Heart left ventricle (tissue), 13 donors: ENCODE data around the gene PPM1F.

Experiments used
- CTCF ChIP-seq, 12 donors: fragments of 200-600 bp; sonication (generic) in 4 of 12; IDR thresholded peaks; one replicate each; pipeline versions ENCODE4 v1.5.0 to v1.8.0; 2018 to 2022; ENCODE audit warnings: antibody characterized with exemption in 12 of 12, mild to moderate bottlenecking in 5 of 12
- POLR2A ChIP-seq, 2 donors: fragments of 450-650 bp; IDR thresholded peaks; one replicate each; pipeline ENCODE4 v1.6.1; 2017; ENCODE audit warnings: antibody characterized with exemption in 2 of 2, mild to moderate bottlenecking in 2 of 2, moderate library complexity in 2 of 2
- donor health status: ischemic (EF 13 %, LVEDD 7.1; RV severe dilation, severe dysfunction).
- donor health status: DM: no; HTN: yes; CAD: no.
- donor health status: DM: no; HTN: no; CAD: no.
- donor health status: ischemic (EF 25% LVEDD 6.9; RV normal size, moderate dysfunction).
- donor health status: ischemic (EF 25% LVEDD 5.7; RV mildly dilated, moderate dysfunction).
- donor health status: ischemic (EF 35%, LVEDD 5.7; RV mildly dilated, moderate dysfunction).
- donor health status: nonischemic (EF 11% LVEDD 7.7; RV severe dilation, severe dysfunction).
- donor health status: DM: yes; HTN: yes; CAD: no.
- donor health status: PGD.
- donor health status: ischemic (EF 29% LVEDD 5.4; RV normal size, mild dysfunction).
- donor health status: nonischemic (EF 23%, LVEDD 6.1; RV moderate dilation, normal function).

GRCh38 chr22:21952586-21953571, at the start of gene PPM1F:
- TF ChIP-seq CTCF (IDR thresholded peaks at IDR 0.05): peak; percentile 70 to 96 (median 88)
- peak in 1 of 2 donors; percentile 72 for TF ChIP-seq POLR2A (IDR thresholded peaks at IDR 0.05)
